Islet precursor cell (in vitro differentiated cells): ENCODE results near the gene ITGA4.

ENCODE experiments used
- DNase-seq: peaks from one replicate; pipeline ENCODE4 v3.0.0-alpha.2; 2018

Gene ITGA4

GRCh38 chr2:181459621-181460021 is 2.4 kb downstream of the ITGA4 start:
- DNase-seq, result no peak

DNA sequence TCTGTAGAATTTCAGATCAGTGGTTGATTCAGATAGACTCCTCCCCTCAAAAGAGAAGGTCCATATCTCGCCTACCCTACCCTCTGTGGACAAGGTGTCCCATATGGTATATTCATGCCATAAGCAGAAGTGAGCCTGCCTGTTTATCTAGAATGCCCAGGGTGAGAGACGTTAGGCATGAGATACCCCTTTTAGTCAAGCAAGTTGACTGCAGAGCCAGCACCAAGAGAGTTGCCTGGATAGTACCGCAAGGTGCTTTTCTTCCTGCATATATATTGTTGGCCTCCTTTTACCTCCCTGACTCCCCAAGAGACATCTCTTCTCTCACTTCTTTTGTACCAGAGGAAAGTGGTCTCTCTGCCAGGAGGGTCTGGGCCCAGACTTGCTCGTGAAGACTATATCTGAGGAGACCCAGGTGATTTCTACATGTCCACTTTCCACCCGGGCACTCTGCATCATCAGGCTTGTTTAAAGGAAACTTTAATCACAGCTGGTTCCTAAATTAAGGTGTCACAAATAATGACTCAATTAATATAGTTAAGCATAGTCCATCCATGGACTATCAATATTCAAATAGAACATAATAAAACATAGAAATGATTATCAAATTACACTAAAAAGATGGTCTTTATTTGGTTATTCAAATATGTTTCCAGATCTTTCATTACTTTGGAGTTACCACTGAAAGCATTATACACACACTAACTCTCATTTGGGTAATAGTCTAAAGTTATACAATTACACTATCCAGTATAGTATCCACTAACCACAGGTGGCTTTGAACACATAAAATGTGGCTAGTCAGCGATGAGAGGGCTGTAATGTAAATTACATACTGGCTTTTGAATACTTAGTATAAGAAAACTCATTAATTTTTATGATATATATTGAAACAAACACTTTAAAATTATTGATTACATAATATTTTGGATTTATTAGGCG is 4.1 kb downstream of the ITGA4 start:
- no peak for DNase-seq

- no peak for DNase-seq
Observed at GRCh38 chr2:181462033-181462432, 4.8 kb downstream of the ITGA4 start.

DNA sequence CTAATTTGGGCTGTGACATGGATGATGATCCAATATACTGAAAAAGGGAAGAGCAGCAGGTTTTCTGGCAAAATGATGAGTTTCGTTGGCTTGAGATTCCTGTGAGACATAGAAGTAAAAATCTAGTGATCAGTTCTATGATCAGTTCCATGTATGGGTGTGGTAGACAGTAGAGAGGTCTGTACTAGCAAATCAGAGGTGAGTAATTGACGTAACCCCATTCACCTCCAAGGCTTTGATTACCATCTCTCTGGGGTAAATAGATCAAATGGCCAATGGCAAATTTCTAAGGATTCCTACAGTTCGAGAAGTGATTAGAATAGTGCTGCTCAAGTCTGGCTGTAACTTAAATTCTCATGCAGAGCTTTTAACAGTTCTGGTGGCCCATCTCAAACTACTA is 6.4 kb downstream of the ITGA4 start:
- no peak for DNase-seq

DNA sequence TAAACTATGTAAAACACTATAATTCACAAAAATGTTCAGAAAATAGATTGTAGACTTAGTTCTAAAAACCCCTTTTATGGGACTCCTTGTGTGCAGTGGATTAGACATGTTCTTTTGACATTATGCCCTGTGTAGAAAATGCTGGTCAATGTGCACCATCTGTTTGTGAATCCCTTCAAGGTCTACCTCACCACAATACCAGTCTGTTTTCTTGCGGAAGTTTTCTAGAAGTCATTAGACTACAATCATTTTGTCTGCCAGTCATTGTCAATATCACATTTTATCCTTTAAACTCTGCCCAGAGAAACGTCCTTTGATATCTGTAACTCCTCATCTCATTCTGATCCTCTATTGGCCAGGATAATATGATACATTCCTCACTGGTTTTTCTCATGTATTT is 7.8 kb downstream of the ITGA4 start:
- no peak for DNase-seq

GRCh38 chr2:181465676-181466375 is 8.6 kb downstream of the ITGA4 start:
- DNase-seq, result no peak

GRCh38 chr2:181466661-181467576 is 9.7 kb downstream of the ITGA4 start:
- DNase-seq, result peak; percentile 63

DNA sequence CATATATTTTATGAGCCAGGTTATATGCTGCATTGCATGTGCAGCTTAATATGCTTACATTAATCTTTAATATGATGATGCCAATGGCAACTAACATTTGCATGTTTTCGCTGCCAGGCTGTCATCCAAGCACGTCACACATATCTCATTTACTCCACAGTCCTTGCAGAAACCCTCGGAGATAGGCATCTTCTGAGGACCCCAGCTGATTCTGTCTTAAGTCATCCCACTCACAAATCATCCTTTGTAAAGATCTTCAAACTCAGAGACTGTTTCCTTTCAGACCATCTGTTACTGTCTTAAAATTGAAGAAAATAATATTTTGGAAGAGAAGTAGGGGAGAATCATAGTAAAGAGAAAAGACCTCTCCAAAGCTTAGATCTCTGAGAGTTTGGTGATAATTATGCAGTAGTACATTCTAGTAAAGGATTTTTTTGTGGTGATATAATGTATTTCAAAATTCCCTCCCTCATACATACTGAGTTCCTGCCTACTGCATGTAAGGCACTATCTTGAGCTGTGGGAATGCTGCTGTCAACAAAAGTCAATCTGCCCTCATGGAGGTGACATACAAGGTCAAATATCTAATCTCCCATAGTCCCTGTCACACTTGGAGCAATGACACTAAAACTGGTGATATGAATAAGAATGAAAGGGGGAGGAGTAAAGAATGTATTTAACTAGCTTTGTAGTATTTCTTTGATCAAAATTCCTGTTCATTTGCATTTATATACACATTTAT is 11.0 kb downstream of the ITGA4 start:
- no peak for DNase-seq

DNA sequence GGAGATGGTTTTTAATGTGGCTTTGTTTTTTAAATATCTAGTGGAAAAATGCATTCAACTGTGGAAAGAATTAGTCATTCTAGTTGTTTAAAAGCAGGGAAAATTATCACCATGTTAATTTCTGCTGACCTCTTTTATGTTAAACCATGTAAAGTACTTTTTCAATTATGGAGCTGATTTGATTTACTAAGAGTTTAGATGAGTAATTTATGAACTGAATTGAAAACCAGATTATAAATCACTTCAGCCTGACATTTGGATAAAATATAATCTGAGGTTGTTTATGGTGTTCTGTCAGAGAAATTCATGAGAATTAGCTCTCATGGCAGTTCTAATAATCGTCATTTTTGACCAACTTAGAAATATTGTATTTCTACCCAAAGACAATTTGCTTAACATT is 11.6 kb downstream of the ITGA4 start:
- DNase-seq, result no peak

GRCh38 chr2:181471226-181471625 is 14.0 kb downstream of the ITGA4 start:
- no peak for DNase-seq

DNA sequence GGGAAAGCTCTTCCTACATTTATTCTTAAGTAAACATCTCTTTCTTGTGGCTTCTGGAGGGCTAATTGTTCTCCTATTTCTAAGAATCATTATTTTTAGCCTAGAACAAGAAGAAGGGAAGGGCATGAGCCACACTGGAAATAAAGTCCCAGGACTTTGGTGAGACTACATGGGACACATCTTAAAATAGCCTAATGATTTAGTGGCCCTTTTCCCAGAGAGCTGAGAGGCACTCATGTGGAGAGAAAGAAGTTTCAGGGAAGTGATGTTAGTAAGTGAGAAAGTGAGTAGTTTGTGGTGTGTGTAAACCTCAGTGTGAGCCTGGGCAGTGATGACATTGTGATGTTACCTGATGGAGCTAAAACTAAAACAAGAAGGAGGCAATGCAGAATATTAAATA is 14.6 kb downstream of the ITGA4 start:
- no peak for DNase-seq

DNA sequence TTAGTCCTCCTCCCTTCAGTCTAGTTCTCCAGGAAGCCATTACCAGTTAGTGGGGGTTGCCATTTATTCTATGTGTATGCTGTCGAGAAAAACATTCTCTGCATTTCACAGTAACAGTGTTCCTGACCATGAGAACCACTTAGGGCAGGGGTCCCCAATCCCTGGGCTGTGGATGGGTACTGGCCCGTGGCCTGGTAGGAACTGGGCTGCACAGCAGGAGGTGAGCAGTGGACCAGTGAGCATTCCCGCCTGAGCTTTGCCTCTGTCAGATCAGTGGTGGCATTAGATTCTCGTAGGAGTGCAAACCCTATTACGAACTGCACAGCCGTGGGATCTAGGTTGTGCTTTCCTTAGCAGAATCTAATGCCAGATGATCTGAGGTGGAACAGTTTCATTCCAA is 15.8 kb downstream of the ITGA4 start:
- DNase-seq, result no peak

DNA sequence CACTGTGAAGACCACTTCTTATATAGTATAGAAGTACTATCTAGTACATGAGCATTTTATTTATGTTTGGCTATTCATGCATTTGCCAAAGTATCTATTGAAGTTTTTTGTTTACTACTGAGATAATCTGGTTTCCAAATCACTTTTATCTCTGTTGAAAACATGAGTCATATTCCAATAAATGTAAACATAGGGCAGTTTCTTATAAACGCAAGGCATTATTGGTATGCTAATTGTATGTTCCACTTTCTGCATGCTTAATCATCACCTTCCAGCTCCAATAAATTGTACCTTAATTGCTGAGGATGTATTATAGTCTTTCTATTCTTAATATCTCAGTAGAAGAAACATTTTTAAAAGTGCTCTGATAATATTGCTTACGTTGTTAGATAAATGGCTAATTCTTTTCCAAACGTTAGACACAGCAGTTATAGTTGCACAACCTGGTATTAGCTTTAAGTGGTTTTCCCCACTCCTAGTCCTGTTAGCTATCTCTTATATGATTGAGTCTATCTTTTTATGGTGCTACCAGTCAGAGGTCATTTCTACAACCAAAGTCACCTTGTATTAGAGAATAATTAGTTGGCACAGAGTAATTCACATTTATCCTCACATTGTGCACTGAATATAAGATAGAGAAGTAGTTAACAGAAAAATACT is 17.2 kb downstream of the ITGA4 start:
- DNase-seq, result no peak

DNA sequence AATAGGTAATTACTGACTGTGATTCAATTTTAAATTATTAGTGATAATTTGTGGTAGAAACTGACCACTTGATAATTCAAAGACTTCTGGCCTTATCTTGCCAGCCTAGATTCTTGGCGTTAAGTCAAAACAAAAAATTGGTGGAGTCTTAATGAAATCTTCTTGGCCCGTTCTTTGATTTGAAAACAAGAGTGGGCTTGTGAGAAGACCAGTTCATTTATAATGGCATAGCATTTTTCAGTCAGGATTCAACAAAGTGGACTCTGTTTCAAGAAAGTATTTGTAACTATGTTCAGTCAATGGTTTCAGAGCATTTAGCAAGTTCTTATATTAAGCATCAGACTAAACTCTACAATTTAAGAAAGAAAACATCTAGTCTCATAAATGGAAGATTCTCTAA is 26.0 kb downstream of the ITGA4 start:
- DNase-seq, result no peak

- DNase-seq, result no peak
Observed at GRCh38 chr2:181483876-181484275, 26.7 kb downstream of the ITGA4 start.

- DNase-seq, result no peak
Observed at GRCh38 chr2:181484851-181485637, 27.9 kb downstream of the ITGA4 start.

DNA sequence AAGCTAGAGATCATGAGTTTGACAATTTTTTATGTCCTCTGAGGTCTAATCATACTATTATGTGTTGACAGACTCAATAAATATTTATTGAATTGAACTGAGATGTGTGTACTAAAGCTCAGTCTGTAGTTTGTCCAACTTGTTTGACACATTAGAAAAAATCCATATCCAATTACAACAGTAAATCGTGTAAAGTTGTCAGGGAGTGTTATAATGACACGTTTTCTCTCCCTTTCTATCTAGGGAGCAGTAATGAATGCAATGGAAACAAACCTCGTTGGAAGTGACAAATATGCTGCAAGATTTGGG is 28.4 kb downstream of the ITGA4 start:
- no peak for DNase-seq

DNA sequence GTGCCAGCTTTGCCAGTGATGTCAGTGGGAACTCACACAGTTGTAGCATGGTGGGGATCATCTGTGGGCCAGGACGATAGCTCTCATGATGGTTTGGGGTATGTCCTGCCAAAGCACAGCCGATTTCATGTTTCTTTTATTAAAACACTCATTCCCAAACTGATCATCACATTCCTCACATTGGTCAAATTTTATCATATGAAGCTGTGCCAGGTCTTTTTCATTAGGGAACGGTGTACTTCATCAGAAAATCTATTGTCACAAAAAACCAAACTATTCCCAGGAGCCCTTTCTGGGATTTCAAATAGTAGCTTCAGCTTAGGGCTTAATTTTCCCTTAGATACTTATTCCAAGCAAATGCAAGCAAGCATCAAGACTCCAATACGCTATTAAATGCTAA is 42.0 kb downstream of the ITGA4 start:
- no peak for DNase-seq

DNA sequence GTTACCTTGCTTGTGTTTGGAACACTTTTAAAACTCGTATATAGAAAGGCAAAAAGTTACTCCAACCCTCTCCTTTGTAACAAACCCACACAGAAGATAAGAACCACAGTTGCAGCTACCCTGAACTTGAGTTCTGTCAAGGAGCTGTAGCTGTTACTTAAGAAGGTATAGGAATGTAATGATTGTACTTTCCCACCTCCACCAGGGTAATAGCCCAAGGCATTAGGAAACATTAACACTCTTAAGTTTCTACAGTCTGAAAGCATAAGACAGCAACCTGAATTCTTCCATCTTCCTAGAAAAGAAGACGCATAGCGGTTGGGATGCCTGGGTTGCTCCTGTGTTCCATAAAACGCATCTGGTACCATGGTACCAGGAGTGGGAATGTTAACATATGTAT is 43.0 kb downstream of the ITGA4 start:
- DNase-seq, result no peak

DNA sequence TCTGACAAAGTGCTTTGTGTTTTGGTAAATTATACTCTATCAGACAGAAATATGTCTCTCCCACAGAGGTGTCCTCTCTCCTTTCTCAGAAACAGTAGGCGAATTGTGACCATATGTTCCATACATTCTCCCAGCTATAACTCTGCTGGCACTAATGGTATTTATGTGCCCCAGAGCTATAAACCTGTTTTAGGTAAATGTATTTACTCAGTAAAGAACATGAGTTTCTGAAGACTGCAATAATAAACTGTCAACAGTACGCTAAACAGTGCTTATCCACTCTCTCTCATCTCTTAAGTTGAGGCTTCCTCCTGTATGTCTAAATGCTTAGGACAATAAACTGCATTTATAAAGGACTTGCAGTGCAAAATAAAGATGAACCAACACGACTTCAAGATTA is 58.5 kb downstream of the ITGA4 start:
- no peak for DNase-seq

DNA sequence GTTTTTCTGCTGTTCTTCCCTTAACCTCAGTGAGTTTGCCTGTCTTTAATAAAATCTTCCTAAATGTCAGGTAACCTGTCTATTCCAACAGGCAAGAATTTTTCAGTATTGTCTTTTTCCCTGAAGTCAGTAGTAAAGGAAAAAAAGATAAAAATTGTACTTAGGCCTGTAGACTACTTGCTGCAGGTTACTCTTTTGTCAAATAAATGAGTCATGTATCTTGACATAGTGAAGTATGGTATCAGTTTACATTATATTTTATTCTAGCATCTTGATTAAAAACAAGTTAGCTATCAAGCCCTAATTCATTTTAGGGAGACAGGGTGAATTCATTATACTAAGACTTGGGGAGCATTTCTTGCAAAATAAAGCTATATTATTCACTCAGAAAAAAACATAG is 59.8 kb downstream of the ITGA4 start:
- DNase-seq, result no peak
